HepG2 (cell line): ENCODE data around the gene EIF4A3. TPM values are rescaled to one million over a fixed set of nuclear protein-coding genes. Genes with fewer than 3 reads are reported as not detected.

Experiments used
- ATF7-NPFF ChIP-seq: sonication (generic); formaldehyde crosslinking; IDR thresholded peaks from 2 replicates; pipeline ENCODE4 v1.8.1; 2023; ENCODE audit warnings: mild to moderate bottlenecking, low read depth, missing genetic modification reagents, moderate library complexity
- DMAP1 ChIP-seq: IDR thresholded peaks from 2 replicates; pipeline ENCODE4 v1.6.1; 2016
- DRAP1 ChIP-seq: IDR thresholded peaks from 2 replicates; pipeline ENCODE4 v1.6.1; 2016; ENCODE audit warnings: missing genetic modification reagents, missing compliant biosample characterization
- EP300 ChIP-seq, 3 experiments: sonication (generic) in 1 of 3; formaldehyde crosslinking in 1 of 3; IDR thresholded peaks; 2 replicates each; pipeline versions ENCODE4 v1.5.1 to v1.6.1; 2011 to 2020; ENCODE audit warnings: low read depth in 2 of 3, low read length in 2 of 3, borderline replicate concordance in 1 of 3, improper control_type of control experiment in 1 of 3, mild to moderate bottlenecking in 1 of 3, missing genetic modification reagents in 1 of 3, moderate library complexity in 1 of 3
- FLYWCH1 ChIP-seq: sonication (generic); formaldehyde crosslinking; IDR thresholded peaks from 2 replicates; pipeline ENCODE4 v1.8.1; 2023; ENCODE audit warnings: mild to moderate bottlenecking, missing genetic modification reagents
- HES4 ChIP-seq: sonication (generic); formaldehyde crosslinking; IDR thresholded peaks from 2 replicates; pipeline ENCODE4 v1.9.0; 2021; ENCODE audit warnings: mild to moderate bottlenecking, missing genetic modification reagents, borderline replicate concordance
- MEIS1 ChIP-seq: sonication (generic); formaldehyde crosslinking; IDR thresholded peaks from 2 replicates; pipeline ENCODE4 v1.9.0; 2021; ENCODE audit warnings: mild to moderate bottlenecking, missing genetic modification reagents, moderate library complexity, borderline replicate concordance
- MEIS2 ChIP-seq: sonication (generic); formaldehyde crosslinking; IDR thresholded peaks from 2 replicates; pipeline ENCODE4 v1.9.0; 2021; ENCODE audit warnings: mild to moderate bottlenecking, missing genetic modification reagents
- PTBP1 ChIP-seq: fragments of 200-400 bp; formaldehyde crosslinking; IDR thresholded peaks from 2 replicates; pipeline ENCODE4 v1.6.1; 2018; ENCODE audit warnings: low read length, low read depth; ENCODE audit not compliant: poor library complexity, severe bottlenecking
- RFX5 ChIP-seq: IDR thresholded peaks from 2 replicates; pipeline ENCODE4 v1.6.1; 2011; ENCODE audit warnings: low read depth, low read length, improper control_type of control experiment
- RXRB ChIP-seq: IDR thresholded peaks from 2 replicates; pipeline ENCODE4 v1.6.1; 2016; ENCODE audit warnings: borderline replicate concordance, missing genetic modification reagents, missing compliant biosample characterization
- YEATS2 ChIP-seq: sonication (generic); formaldehyde crosslinking; IDR thresholded peaks from 2 replicates; pipeline ENCODE4 v1.4.0; 2020; ENCODE audit warnings: missing genetic modification reagents, borderline replicate concordance
- ZBTB46 ChIP-seq: sonication (generic); formaldehyde crosslinking; IDR thresholded peaks from 2 replicates; pipeline ENCODE4 v1.4.0; 2020; ENCODE audit warnings: mild to moderate bottlenecking, missing genetic modification reagents, borderline replicate concordance
- ZFP36L1 ChIP-seq: sonication (generic); formaldehyde crosslinking; IDR thresholded peaks from 2 replicates; pipeline ENCODE4 v1.8.0; 2022; ENCODE audit warnings: mild to moderate bottlenecking, missing genetic modification reagents, moderate library complexity
- ZNF501 ChIP-seq: sonication (generic); formaldehyde crosslinking; IDR thresholded peaks from 2 replicates; pipeline ENCODE4 v1.5.1; 2020; ENCODE audit warnings: mild to moderate bottlenecking, moderate library complexity, missing genetic modification reagents
- ZNF570 ChIP-seq: sonication (generic); formaldehyde crosslinking; IDR thresholded peaks from 2 replicates; pipeline ENCODE4 v1.4.0; 2020; ENCODE audit warnings: mild to moderate bottlenecking, missing genetic modification reagents, borderline replicate concordance
- ZNF580 ChIP-seq: IDR thresholded peaks from 2 replicates; pipeline ENCODE4 v1.6.1; 2016; ENCODE audit warnings: low read depth, borderline replicate concordance
- ZNF747 ChIP-seq: sonication (generic); formaldehyde crosslinking; IDR thresholded peaks from 2 replicates; pipeline ENCODE4 v1.8.1; 2023; ENCODE audit warnings: missing genetic modification reagents, mild to moderate bottlenecking, borderline replicate concordance
- polyA plus RNA-seq, 8 experiments: library from polyadenylated mRNA; depleted of rRNA in 3 of 8; stranded (reverse) in 7 of 8; unstranded in 1 of 8; fragments of >200 nt; fragmentation: Illumina TruSeq in 4 of 8; extraction: Trizol in 4 of 8; gene quantifications; 2 replicates each; pipeline versions ENCODE4 v1.2.1 to v1.2.3, GENCODE V29; 2011 to 2016; ENCODE audit warnings: low read depth in 4 of 8, missing spikeins in 1 of 8, mixed read lengths in 1 of 8; ENCODE audit not compliant: insufficient read depth in 1 of 8
- total RNA-seq, 5 experiments: library from RNA; depleted of rRNA; stranded (reverse); fragments of >200 nt; fragmentation: Illumina TruSeq; extraction: Trizol; gene quantifications; 2 replicates each; pipeline ENCODE4 v1.2.3, GENCODE V29; 2016; ENCODE audit warnings: low read depth in 1 of 5

Gene EIF4A3
- total and polyA plus RNA-seq, 2 of the 13 experiments (the other 11 are each of a cell fraction or from before 2014, with no cell fraction given) = 145 to 187 TPM

GRCh38 chr17:80147035-80147822 is at the start of gene EIF4A3 (continued):
- TF ChIP-seq ZNF747 (CRISPR knock-in tag) (peak; percentile 85; the same call in 1 of the 2 replicates), HES4 (CRISPR knock-in tag) (peak; percentile 97), ZNF570 (CRISPR knock-in tag) (no peak; the same call in 1 of the 2 replicates), YEATS2 (peak; percentile 100), RFX5 (no peak), FLYWCH1 (CRISPR knock-in tag) (no peak), ATF7-NPFF (CRISPR knock-in tag) (peak; percentile 97; the same call in 1 of the 2 replicates), PTBP1 (no peak), EP300 (IDR thresholded peaks at IDR 0.05; ENCODE audit: low read depth in 2 of 2, low read length in 2 of 2) (peak in 1 of 2 experiments; percentile 16; a peak in 1 of 4 replicates), EP300 (CRISPR knock-in tag; IDR thresholded peaks at IDR 0.05; ENCODE audit: borderline replicate concordance) (peak; percentile 64), RXRB (peak; percentile 54; the same call in 1 of the 2 replicates), ZNF580 (peak; percentile 90), ZBTB46 (CRISPR knock-in tag) (no peak), ZFP36L1 (peak; percentile 86), ZNF501 (CRISPR knock-in tag) (0 out of 2 replicates have a peak, but pooled peaks have one; percentile 62), DRAP1 (CRISPR knock-in tag) (peak; percentile 100), MEIS1 (CRISPR knock-in tag) (peak; percentile 89), MEIS2 (CRISPR knock-in tag) (peak; percentile 47), DMAP1 (peak; percentile 92)
